Measurements from ENCODE around the gene DNAI1.

- TF ChIP-seq EZH2 (IDR thresholded peaks at IDR 0.05; ENCODE audit: low read length) (no peak), CTCF (optimal IDR thresholded peaks at IDR 0.05 in 1 of 3, IDR thresholded peaks at IDR 0.05 in 1 of 3, conservative IDR thresholded peaks at IDR 0.05 in 1 of 3; ENCODE audit: extremely low read depth in 1 of 3, insufficient read depth in 2 of 3, low read length in 3 of 3) (no peak)
Observed at GRCh38 chr9:34536685-34537084, 78.1 kb downstream of the DNAI1 start.
